K562 (cell line): ENCODE measurements around the gene PIH1D1. TPM values are rescaled to one million over a fixed set of nuclear protein-coding genes. Genes with fewer than 3 reads are reported as not detected.

Source experiments
- C11orf30 ChIP-seq: fragments of 450-650 bp; IDR thresholded peaks from 2 replicates; pipeline ENCODE4 v1.6.1; 2016; ENCODE audit warnings: low read depth, mild to moderate bottlenecking
- CHCHD3 ChIP-seq: fragments of 250-450 bp; sonication (Bioruptor Pico); IDR thresholded peaks from 2 replicates; pipeline ENCODE4 v2.1.2; 2022; ENCODE audit warnings: mild to moderate bottlenecking
- CHD4 ChIP-seq: fragments of 200-600 bp; sonication (generic); IDR thresholded peaks from 3 replicates; pipeline ENCODE4 v1.6.1; 2012; ENCODE audit warnings: low read depth, mild to moderate bottlenecking, mixed read lengths, low read length, inconsistent platforms; ENCODE audit not compliant: insufficient read depth, insufficient replicate concordance, poor library complexity, severe bottlenecking
- E2F6 ChIP-seq, 2 experiments: IDR thresholded peaks; 2 replicates each; pipeline ENCODE4 v1.6.1; 2011; ENCODE audit warnings: borderline replicate concordance in 1 of 2, control low read depth in 1 of 2, low read depth in 1 of 2, low read length in 1 of 2, mild to moderate bottlenecking in 1 of 2, mixed read lengths in 1 of 2, moderate library complexity in 1 of 2; ENCODE audit not compliant: insufficient read depth in 1 of 2, insufficient read length in 1 of 2, poor library complexity in 1 of 2, severe bottlenecking in 1 of 2; ENCODE audit errors: extremely low read depth in 1 of 2
- NRF1 ChIP-seq, 2 experiments: fragments of 450-650 bp; IDR thresholded peaks in 1 of 2; conservative IDR thresholded peaks in 1 of 2; 2 replicates each; pipeline ENCODE4 v1.6.1; 2014; ENCODE audit warnings: mild to moderate bottlenecking in 2 of 2
- PPARD ChIP-seq: fragments of 250-450 bp; sonication (Bioruptor Pico); IDR thresholded peaks from 2 replicates; pipeline ENCODE4 v1.8.0; 2022; ENCODE audit warnings: inconsistent platforms, mild to moderate bottlenecking, moderate library complexity
- SRF ChIP-seq, 2 experiments: fragments of 250-450, 450-650 bp in 1 of 2; sonication (Bioruptor Pico) in 1 of 2; sonication (generic) in 1 of 2; formaldehyde crosslinking; IDR thresholded peaks; 2 replicates each; pipeline versions ENCODE4 v1.5.0 to v1.5.1; 2020 to 2022; ENCODE audit warnings: mild to moderate bottlenecking in 1 of 2, missing genetic modification reagents in 1 of 2
- U2AF1 ChIP-seq: fragments of 200-400 bp; formaldehyde crosslinking; optimal IDR thresholded peaks from 2 replicates; pipeline ENCODE3; 2017; ENCODE audit warnings: mild to moderate bottlenecking, low read depth, low read length, moderate library complexity
- VEZF1 ChIP-seq: fragments of 200-800 bp; sonication (Bioruptor generic); IDR thresholded peaks from 2 replicates; pipeline ENCODE4 v1.6.1; 2017; ENCODE audit warnings: missing genetic modification characterization, missing compliant biosample characterization
- ZNF282 ChIP-seq: sonication (generic); formaldehyde crosslinking; IDR thresholded peaks from 2 replicates; pipeline ENCODE4 v1.8.1; 2023; ENCODE audit warnings: missing genetic modification reagents
- polyA plus RNA-seq, 8 experiments: library from polyadenylated mRNA; depleted of rRNA in 4 of 8; stranded (reverse) in 5 of 8; unstranded in 3 of 8; fragments of >200 nt; fragmentation: Nextera tagmentation in 2 of 8; fragmentation: Illumina TruSeq in 1 of 8; extraction: Ambion mirVana in 2 of 8; extraction: Trizol in 1 of 8; gene quantifications; 2 replicates each; pipeline versions ENCODE4 v1.2.1 to v1.2.3, GENCODE V29; 2011 to 2014; ENCODE audit warnings: inconsistent platforms in 1 of 8, missing spikeins in 1 of 8
- total RNA-seq, 7 experiments: library from RNA; depleted of rRNA in 6 of 7; stranded (reverse); fragments of >200 nt in 6 of 7; fragmentation: Illumina TruSeq in 2 of 7; extraction: Trizol in 2 of 7; gene quantifications; 2 replicates each; pipeline versions ENCODE4 v1.2.1 to v1.2.3, GENCODE V29; 2011 to 2021; ENCODE audit warnings: low replicate concordance in 1 of 7
- TF ChIP-seq, protein P1 (sequence below): fragments of 250-450 bp; sonication (Bioruptor Pico); IDR thresholded peaks from 2 replicates; pipeline ENCODE4 v1.8.0; 2021; ENCODE audit warnings: moderate library complexity, mild to moderate bottlenecking, inconsistent platforms
- TF ChIP-seq, protein P2 (sequence below): fragments of 450-650 bp; IDR thresholded peaks from 2 replicates; pipeline ENCODE4 v1.6.1; 2018; ENCODE audit not compliant: partially characterized antibody

The PIH1D1 gene
- total and polyA plus RNA-seq, 9 of the 15 experiments (the other 6 are each of a cell fraction or from before 2014, with no cell fraction given), result 26.5 to 224 (median 137) TPM

- TF ChIP-seq C11orf30 (no peak; the same call in 1 of the 2 replicates), CHD4 (no peak), NRF1 (conservative IDR thresholded peaks at IDR 0.05 in 1 of 2, IDR thresholded peaks at IDR 0.05 in 1 of 2) (peak; percentile 40 to 50; a peak in 3 of 4 replicates), PPARD (no peak), E2F6 (IDR thresholded peaks at IDR 0.05; ENCODE audit: borderline replicate concordance in 1 of 2, extremely low read depth in 1 of 2, insufficient read depth in 1 of 2, insufficient read length in 1 of 2, low read depth in 1 of 2, low read length in 1 of 2, poor library complexity in 1 of 2, severe bottlenecking in 1 of 2) (peak in 1 of 2 experiments; percentile 27), SRF (CRISPR knock-in tag; IDR thresholded peaks at IDR 0.05) (peak in 1 of 2 experiments; percentile 45; a peak in 1 of 4 replicates), ZNF282 (no peak), CHCHD3 (no peak), VEZF1 (CRISPR knock-in tag) (no peak), U2AF1 (no peak)
- TF ChIP-seq, protein P1, sequence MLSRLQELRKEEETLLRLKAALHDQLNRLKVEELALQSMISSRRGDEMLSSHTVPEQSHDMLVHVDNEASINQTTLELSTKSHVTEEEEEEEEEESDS (CRISPR knock-in tag), result no peak
- TF ChIP-seq, protein P2, sequence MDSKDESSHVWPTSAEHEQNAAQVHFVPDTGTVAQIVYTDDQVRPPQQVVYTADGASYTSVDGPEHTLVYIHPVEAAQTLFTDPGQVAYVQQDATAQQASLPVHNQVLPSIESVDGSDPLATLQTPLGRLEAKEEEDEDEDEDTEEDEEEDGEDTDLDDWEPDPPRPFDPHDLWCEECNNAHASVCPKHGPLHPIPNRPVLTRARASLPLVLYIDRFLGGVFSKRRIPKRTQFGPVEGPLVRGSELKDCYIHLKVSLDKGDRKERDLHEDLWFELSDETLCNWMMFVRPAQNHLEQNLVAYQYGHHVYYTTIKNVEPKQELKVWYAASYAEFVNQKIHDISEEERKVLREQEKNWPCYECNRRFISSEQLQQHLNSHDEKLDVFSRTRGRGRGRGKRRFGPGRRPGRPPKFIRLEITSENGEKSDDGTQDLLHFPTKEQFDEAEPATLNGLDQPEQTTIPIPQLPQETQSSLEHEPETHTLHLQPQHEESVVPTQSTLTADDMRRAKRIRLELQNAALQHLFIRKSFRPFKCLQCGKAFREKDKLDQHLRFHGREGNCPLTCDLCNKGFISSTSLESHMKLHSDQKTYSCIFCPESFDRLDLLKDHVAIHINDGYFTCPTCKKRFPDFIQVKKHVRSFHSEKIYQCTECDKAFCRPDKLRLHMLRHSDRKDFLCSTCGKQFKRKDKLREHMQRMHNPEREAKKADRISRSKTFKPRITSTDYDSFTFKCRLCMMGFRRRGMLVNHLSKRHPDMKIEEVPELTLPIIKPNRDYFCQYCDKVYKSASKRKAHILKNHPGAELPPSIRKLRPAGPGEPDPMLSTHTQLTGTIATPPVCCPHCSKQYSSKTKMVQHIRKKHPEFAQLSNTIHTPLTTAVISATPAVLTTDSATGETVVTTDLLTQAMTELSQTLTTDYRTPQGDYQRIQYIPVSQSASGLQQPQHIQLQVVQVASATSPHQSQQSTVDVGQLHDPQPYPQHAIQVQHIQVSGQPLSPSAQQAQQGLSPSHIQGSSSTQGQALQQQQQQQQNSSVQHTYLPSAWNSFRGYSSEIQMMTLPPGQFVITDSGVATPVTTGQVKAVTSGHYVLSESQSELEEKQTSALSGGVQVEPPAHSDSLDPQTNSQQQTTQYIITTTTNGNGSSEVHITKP, result no peak
Measured at GRCh38 chr19:49451430-49452181, at the start of gene PIH1D1 (continued).
